Activated CD4-positive, CD25-positive, alpha-beta regulatory T cell treated with anti-CD3 and anti-CD28 coated beads, Interleukin-2, amount 50 U/mL, for 72 hours (primary cell): ENCODE results near the gene BCO2.

Source experiments
- DNase-seq: peaks from one replicate; pipeline ENCODE4 v3.0.0; 2021

The BCO2 gene

GRCh38 chr11:112219476-112220232 is 44.3 kb downstream of the BCO2 start:
- DNase-seq = no peak

- DNase-seq = no peak
Observed at GRCh38 chr11:112221274-112221835, 46.0 kb downstream of the BCO2 start.

- DNase-seq = no peak
Observed at GRCh38 chr11:112222303-112222702, 47.0 kb downstream of the BCO2 start.

- no peak for DNase-seq
Observed at GRCh38 chr11:112223121-112223520, 47.8 kb downstream of the BCO2 start.

GRCh38 chr11:112223754-112224532 is 48.6 kb downstream of the BCO2 start:
- DNase-seq = no peak

- DNase-seq = no peak
Observed at GRCh38 chr11:112225753-112226061, 50.4 kb downstream of the BCO2 start.

- DNase-seq = peak; percentile 85
Observed at GRCh38 chr11:112226062-112226830, 50.9 kb downstream of the BCO2 start, which contains the start of gene PTS. PTS (plus strand) TSS chr11:112226428; CDS start chr11:112226444, 16 bp downstream.

- no peak for DNase-seq
Observed at GRCh38 chr11:112226831-112227401, 51.6 kb downstream of the BCO2 start.

GRCh38 chr11:112227471-112227870 is 52.2 kb downstream of the BCO2 start:
- DNase-seq = no peak

- no peak for DNase-seq
Observed at GRCh38 chr11:112228706-112229105, 53.4 kb downstream of the BCO2 start.

- DNase-seq = no peak
Observed at GRCh38 chr11:112229159-112229558, 53.8 kb downstream of the BCO2 start.

- DNase-seq = no peak
Observed at GRCh38 chr11:112229746-112230433, 54.6 kb downstream of the BCO2 start.

GRCh38 chr11:112231952-112232351 is 56.6 kb downstream of the BCO2 start:
- no peak for DNase-seq

GRCh38 chr11:112235750-112236390 is 60.6 kb downstream of the BCO2 start:
- no peak for DNase-seq

GRCh38 chr11:112237451-112237850 is 62.1 kb downstream of the BCO2 start:
- DNase-seq = no peak

- DNase-seq = no peak
Observed at GRCh38 chr11:112238041-112238440, 62.7 kb downstream of the BCO2 start.

GRCh38 chr11:112241486-112241885 is 66.2 kb downstream of the BCO2 start:
- no peak for DNase-seq

- no peak for DNase-seq
Observed at GRCh38 chr11:112247201-112247600, 71.9 kb downstream of the BCO2 start.

GRCh38 chr11:112248201-112248600 is 72.9 kb downstream of the BCO2 start:
- no peak for DNase-seq

GRCh38 chr11:112249871-112250610 is 74.7 kb downstream of the BCO2 start:
- no peak for DNase-seq
